Middle frontal gyrus (tissue), 1 donor: ENCODE measurements around the gene AUTS2.

Experiments
- DNase-seq: peaks from one replicate; pipeline ENCODE4 v3.0.0-alpha.2; 2015; ENCODE audit warnings: low spot score; ENCODE audit errors: extremely low spot score

Gene AUTS2

DNA sequence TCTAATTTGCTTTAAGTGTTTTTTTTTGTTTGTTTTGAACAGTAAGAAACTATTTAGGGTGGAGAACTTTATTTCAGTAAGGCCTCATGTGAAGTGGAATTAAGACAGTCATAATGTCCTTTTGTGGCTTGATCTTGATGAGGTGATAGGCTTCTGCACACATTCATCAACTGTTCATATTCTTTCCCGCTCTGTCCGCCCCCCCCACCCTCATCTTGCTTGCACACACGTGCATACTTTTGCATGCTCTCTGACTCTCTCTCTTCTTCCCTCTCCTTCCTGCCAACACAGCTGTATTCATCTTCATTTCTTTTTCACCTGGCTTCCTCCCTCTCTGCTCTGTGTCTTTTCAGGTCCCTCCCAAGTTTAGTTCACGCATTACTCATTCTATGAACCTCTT is 429.6 kb downstream of the AUTS2 start:
- DNase-seq: no peak

DNA sequence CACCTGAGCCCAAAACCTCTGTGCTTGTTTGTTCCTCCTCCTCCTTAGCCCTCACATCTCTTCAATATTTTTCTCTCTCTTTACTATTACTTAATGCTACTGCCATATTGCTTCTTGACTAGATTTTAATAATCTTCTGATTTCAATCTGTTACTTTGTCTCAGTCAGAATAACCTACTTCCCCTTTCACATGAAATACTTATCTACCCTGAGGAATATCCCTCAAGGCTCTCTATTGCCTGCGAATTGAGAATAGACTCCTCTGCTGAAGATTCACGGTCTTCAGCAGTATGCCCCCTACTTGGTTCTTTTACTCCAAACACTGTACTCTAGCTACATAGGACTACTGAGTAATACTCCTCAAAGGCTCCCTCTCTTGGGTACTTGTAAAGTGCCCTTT is 430.3 kb downstream of the AUTS2 start:
- no peak for DNase-seq

DNA sequence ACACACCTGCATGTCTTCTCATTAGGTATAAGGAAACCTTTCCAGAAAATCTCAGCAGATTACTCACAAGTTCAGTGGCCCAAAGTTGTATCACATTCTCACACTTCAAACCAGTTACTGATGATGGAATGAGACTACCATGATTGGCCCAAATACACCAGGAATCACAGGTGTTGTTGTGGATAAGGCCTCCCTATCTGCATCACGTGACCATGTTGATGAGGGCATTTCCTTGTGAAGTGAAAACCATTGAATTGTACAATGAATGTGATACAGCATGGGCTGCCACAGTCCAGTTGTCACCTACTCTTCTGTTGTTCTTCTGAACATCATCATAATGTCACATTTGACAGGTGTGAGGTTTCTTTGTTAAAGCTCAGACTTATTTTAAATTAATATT is 431.7 kb downstream of the AUTS2 start:
- DNase-seq: no peak

DNA sequence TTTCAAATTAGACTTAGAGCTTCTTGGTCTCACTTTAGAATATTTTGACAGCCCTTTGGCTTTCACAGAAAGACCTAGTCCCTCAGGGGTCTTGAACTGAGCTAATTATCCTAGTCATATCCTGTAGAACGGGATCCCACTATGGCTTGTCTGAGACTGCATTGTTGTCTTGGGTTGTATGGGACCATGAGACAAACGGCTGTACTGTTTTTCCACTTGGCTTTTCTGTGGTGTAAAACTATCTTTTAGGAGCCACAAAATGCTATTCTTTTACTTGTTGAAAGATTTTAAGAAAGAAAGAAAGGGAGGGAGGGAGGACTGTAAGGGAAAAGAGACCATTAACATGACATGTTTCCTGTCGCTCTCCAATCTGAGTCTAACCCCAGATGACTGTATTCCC is 432.5 kb downstream of the AUTS2 start:
- DNase-seq: no peak

DNA sequence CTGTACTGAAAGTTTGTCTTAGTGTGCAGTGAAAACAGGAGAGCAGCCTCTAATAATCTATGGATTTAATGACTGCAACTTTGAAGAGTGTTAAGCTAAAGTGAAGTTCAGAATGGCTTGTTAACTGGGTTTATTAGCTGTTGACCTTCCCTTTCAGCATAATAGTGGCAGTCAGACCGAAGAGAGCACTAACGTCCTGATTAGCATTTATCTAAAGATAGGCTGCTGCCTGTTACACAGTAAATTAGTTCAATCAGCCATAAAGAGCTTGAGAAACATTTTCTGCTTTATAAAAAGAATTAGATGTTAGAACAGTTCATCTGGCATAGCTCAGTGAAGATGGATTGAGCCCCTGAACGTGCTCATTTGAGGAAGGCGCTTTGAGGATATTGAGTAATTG is 433.0 kb downstream of the AUTS2 start:
- DNase-seq: no peak

DNA sequence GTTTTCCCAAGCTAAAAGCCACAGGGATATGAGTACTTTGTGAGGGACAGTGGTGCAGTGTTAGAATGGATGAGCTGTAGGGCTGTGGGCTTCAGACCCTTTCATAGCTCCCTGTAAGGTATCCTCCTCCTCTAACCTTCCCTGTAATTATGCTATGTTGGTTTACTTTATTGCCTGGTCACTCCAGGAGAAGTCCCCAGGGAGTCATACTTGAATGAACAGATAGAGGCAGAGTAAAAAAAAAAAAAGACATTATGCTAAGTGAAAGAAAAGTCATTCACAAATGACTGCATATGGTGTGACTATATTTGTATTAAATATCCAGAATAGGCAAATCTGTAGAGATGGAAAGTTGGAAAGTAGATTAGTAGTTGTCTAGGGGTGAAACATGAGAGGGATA is 434.4 kb downstream of the AUTS2 start:
- no peak for DNase-seq

DNA sequence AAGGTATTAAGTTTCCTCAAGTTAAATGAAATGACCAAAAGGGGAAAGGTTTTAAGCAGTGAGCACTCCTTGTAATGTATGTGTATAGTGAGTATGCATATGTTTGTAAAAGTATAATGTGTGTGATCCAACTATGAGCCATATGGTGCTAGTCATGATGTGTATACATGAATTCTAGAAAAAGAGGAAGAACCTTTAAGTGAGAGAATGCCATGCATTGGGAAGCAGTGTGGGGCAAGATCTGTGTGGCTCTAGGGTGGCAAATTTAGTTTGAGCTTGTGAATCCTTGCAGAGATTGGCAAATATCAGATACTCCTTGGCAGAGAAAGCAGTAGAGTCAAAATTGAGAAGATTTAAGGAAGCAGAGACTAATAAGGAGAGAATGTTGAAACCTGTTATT is 435.0 kb downstream of the AUTS2 start:
- no peak for DNase-seq

DNA sequence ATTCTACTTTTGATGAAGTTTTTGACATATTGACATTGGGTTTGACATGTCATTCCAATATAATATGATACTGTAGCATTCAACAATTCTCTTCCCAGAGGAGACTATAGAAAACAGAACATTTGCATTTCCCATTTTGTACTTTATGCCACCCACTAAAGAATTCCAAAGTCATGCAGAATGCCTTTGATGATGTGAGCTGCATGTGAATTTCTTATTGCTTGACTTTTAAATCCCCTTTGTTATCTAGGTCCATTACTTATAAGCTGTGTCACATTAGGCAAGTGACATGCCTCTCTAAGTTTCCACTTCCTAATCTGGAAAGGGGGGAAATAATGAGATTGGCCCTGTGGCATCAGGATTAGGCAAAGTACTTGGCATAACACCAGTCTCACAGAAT is 436.7 kb downstream of the AUTS2 start:
- DNase-seq: no peak

DNA sequence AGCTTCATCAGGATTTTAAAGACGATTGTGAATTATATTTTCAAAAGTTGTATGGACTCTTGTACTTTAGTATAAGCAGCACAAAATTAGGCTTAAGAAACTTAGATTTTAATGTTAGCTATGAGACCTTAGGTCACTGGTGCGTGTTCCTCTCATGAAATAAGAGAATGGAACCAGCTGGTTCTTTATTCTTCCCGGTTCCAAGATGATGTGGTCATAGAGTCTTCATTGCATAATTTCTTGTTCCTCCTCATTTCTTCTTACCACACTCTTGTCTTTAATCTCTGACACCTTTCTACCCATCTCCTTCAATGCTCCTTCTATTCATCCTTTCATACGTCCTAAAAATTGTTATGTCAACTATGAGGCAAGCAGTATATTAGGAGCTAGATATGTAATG is 437.2 kb downstream of the AUTS2 start:
- no peak for DNase-seq

DNA sequence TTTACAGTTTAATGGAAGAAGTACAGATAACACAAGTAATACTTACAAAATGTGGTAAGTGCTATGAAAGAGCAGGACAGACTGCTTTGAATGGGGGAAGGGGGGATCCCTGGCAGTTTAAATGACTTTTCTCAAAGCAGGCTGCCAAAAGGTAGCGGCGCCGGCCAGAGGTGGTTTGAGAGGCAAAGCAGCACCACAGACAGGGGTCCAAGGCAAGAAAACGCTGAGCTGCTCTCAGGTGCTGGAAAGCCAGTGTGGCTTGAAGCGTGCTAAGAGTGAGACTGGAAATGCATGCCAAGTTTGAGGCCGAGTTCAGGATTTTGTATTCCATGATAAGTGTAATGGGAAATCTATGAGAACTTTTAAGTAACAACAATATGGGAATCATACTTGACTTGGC is 437.7 kb downstream of the AUTS2 start:
- DNase-seq: no peak

DNA sequence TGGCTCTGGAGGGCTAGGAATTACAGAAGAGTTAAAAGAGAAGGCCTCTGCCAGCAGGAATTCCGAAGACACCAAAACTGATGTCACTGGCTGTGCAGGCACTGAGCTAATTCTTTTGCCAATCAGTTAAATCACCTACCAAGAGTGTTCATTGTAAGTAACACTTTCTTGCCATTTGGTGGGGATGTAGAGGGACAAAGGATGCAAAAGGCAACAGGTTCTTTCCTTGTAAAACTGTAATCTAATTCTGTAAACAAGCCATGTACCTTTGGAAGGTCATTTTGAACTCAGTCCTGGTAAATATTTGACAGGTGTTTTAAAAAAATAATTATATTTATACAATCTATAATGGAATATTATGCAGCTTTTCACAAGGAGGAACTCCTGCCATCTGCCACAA is 438.4 kb downstream of the AUTS2 start:
- DNase-seq: no peak

DNA sequence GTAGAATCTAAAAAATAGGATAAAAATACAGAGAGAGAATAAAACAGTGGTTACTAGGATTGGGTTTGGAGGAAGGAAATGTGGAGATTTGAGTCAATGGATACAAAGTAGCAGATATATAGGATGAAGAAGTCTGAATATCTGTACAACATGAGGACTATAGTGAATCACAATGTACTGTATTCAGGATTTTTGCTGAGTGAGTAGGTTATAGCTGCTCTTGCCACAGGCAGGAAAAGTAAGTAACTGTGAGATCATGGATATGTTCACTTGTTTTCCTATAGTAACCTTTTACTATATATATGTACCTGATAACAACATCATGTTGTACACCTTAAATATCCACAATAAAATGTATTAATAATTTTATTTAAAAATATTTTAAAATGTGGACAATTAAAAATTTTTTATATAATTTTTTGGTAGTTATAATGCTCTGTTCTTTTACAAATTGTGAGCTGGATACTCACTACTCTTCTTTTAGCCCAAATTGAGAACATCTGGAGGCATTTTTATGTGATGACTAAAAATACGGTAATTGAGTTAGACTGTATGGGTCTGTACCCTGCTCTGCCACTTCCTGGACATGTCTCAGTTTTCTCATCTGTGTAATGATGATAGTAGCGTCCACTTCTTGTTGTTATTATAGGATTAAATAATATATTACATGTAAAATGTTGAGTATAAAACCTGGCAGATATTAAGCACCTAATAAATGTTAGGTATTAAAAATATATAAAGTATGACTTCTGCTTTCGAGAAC is 439.1 kb downstream of the AUTS2 start:
- DNase-seq: no peak

DNA sequence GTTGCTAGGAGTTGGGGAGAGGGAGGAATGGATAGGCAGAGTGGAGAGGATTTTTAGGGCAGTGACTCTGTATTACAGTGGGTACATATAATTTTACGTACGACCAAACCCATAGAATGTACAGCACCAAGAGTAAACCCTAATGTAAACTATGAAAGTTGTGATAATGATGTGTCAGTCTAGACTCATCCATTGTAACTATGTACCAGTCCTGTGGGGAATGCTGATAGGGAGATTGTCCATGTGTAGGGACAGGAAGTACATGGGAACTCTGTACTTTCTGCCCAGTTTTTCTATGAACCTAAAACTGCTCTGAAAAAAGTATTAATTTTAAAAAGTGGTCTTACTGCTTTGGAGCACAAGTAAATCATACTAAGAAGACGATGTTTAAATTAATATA is 441.8 kb downstream of the AUTS2 start:
- DNase-seq: no peak

DNA sequence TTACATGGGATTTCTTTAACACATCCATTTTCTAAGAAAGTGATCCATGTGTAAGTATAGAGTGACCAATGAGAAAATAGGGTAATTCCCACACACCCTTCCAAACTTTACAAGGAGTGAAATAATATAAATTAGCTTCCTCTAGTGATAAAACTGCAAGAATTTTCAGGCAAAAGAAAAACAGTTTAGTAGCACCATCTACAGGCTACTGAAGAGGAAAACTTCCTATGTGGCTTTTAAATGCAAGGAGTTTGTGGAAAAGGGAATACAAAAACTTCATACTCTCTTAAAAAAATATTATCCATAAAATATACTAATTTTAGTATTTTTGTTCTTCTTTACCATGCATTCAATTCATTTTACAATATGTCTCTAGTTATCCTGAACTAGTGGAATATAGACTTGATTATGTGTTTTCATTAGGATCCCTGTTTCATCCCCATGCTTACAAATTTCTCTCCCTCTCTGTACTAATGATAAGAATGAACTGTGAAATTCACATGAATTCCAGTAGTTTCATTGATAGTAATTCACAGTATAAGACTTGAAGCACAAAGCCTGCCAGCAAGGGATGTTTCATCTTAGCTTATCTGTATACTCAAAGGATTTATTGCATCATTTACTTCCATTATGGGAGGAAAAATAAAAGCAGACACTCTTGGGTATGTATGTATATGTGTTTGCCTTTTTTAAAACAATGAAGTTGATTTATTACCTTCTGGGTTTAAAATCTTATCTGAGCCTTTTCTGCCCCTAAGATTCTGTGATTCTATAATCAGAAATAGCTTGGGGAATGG is 442.9 kb downstream of the AUTS2 start:
- no peak for DNase-seq

DNA sequence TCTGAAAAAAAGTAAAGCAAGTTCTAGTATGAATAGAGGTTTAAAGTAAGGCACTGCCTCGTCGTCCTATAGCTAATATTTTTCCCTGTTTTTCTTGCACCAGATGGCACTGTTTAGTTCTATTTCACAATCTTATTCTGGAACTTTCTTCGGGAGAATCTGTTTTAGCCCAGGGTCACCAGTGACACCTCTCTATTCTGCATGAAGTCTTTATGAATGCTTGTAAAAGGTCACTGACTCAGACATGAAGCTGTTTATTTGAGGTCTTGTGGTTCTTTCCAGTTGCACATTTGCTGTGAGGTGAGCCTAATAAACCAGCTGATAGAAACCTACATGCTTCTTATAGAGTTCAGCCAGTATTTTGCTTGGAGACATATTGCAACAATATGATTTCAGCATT is 444.3 kb downstream of the AUTS2 start:
- DNase-seq: no peak

DNA sequence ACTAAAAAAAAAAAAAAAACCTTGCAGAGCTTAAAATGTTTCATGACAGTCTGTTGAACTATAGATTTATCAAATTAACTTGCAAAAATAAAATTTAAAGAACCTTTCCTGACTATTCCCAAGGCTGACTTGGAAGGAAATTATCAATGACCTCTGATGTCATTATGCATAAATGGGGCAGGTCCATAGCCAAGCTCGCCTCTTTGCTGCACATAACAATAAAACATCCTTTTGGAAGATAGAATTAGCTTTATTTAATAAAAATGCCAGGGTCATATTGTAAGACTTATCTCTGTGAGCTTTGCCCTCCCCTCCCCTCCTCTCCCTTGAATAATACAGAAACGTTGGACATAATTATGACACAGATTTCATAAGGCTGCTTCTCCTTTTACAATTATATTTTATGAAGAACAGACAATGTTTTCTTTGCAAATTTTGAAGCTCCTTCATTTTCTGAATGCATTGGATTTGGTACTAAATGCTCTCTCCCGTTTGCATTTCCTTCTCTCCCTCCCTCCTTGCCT is 444.8 kb downstream of the AUTS2 start:
- DNase-seq: no peak

DNA sequence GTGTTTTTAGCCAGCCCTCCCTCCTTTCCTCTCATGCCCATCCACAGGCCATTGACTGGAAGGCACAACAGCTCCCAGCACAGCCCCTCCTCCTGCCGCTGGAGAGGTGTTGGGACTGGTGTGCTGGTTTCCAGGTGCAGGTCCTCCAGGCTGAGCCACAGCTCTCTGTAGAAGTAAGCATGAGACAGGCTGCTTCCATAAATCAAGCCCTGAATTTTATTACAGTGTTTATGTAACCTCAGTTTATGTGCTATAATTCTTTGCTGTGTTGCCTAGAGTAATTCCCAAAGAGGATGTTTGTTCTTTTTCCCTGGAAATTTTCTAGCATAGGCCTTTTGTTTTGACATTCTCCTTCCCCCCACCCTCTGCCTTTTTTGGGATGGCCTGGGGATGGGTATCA is 445.8 kb downstream of the AUTS2 start:
- no peak for DNase-seq

DNA sequence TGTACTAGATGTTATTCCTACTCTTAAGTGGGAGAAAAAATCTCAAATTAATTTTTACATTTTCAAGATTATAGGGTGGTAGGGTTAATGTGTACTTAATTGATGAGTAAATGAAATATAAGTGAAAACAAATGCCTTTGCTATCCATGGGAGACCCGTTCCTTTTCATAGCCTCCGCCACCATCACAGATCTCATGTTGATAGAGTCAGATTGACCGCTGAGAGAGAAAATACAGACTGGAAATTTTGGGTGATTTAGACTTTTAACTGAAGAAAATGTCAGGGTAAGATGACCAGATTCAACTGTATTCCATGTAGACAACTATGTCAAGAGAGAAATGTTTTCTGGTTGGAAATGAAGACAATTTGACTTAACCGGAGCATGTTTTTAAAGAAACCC is 446.2 kb downstream of the AUTS2 start:
- DNase-seq: no peak

DNA sequence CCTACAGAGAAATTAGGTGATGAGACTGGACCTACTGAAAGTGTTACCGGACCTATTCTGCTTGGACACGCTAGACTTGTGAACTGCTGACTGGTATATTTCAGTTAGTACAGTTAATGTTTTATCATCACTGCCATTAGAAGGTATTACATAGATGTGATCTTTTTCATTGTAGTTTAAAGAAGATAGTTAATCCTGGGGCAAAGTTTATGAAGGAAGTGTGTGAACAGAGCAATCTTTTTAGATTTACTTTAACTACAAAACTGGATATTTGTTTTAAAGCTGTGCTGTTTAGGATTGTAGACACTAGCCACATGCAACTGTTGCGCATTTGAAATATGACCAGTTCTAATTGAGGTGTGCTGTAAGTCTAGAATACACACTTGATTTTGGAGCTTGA is 446.7 kb downstream of the AUTS2 start:
- no peak for DNase-seq

DNA sequence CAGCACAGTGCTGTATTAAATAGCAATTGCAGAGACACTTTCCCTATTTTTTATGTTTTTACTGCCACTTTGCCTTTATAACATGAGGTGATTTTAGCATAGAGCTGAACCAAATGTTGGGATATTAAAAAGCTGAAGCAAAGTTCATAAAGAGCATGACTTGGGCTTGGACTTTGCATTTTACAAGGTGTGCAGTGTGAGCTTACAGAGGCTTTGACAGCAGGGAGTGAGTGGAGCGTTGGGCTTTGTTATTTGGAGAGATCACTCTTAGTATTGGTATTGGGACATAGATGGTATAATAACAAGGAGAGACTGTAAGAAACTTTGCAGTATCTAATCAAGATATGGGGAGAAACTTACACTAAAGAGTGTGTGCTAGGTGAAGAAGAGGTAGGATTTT is 449.1 kb downstream of the AUTS2 start:
- no peak for DNase-seq

DNA sequence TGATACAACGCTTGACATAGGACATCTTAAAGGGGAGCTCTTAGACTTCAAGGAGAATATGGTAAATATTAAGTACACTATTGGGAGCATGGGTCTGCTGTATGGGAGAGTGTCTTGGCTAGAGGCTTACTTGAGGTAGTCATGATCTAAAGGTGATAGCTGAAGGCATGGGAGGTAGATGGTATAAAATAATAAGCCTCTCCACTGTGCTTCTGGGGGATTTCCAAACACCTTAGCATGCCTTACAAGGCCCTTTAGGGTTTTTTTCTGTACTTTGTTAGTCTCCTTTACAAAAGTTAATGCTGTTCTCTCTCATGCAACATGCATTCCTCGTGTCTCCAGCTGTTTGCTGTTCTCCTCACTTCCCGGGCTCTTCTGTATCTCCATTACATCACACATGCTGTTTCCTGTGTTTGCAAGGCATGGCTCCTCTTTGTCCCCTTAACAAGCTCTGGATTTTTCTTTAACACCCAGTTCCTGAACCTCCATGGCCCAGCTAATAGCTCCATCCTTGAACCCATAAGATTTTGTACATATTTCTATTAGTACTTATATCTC is 449.7 kb downstream of the AUTS2 start:
- DNase-seq: no peak

DNA sequence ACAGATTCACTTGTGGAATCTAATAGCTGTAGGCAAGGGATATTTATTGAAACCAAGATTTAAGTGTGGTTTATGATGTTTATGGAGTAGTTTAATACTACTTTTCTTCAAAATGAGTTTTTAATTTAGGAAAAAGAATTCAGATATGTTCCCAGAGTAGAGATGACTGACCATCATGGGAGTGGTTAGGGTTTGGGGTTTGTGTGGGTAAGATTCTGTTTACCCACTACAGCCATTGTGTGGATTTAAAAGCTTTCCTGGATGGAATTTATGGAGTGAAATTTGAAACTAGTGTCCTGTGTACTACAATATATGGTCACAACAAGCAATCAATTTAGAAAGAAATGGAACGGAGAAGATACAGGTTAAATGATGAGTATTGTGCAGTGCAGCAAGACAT is 453.5 kb downstream of the AUTS2 start:
- DNase-seq: no peak

DNA sequence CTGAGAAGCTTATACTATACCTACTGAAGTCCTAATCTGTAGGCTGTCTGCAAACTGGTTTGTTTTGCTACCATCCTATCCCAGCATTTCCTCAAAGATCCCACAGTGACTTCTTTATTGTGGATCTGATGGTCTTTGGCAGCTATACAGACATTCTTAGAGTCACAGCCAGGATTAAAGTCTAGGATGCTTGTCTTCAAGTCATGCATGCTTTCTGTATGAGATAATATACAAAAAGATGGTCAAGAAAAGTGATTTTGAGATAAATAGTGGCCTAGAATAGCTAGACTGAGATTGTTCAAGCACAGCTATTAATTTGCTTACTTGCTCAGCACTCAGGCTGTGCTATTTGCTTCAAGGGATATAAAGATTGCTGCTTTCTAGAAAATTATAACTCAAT is 454.4 kb downstream of the AUTS2 start:
- DNase-seq: no peak
